GM12892 (cell line): ENCODE results near the gene RNF207.

Experiments
- DNase-seq: peaks from one replicate; pipeline ENCODE4 v3.0.0; 2011; ENCODE audit not compliant: insufficient read length
- FAIRE-seq: peaks from 2 replicates; lab custom pipeline; 2011; peaks lifted over from hg19 to GRCh38; lab: Jason Lieb, UNC
- POLR2A ChIP-seq: IDR thresholded peaks from 2 replicates; pipeline ENCODE4 v1.6.1; 2011; ENCODE audit warnings: low read depth, low read length, control low read depth
- POLR2AphosphoS5 ChIP-seq: IDR thresholded peaks from 2 replicates; pipeline ENCODE4 v1.6.1; 2011; ENCODE audit warnings: low read depth, low read length, control low read depth
- TAF1 ChIP-seq: IDR thresholded peaks from 2 replicates; pipeline ENCODE4 v1.6.1; 2011; ENCODE audit warnings: low read depth, mild to moderate bottlenecking, control low read depth, low read length, borderline replicate concordance

RNF207 gene

DNA sequence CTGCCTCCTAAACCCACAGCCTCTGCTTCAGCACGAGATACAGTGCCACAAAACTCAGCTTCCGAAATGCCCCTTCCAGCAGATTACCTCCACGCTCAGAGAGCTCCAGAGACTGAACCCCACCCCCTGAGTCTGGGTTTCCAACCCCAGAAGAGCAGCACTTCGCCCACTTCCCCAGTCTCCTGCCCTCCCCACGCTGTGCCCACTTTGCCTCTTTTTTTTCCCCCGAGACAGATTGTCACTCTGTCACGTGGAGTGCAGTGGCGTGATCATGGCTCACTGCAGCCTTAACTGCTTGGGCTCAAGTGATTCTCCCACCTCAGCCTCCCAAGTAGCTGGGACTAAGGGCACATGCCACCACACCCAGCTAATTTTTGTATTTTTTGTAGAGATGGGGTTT, 19.7 kb downstream of the RNF207 start:
- DNase-seq (no peak), FAIRE-seq (no peak)
- TF ChIP-seq POLR2AphosphoS5 = no peak
- TF ChIP-seq TAF1 = no peak
- TF ChIP-seq POLR2A = no peak

DNA sequence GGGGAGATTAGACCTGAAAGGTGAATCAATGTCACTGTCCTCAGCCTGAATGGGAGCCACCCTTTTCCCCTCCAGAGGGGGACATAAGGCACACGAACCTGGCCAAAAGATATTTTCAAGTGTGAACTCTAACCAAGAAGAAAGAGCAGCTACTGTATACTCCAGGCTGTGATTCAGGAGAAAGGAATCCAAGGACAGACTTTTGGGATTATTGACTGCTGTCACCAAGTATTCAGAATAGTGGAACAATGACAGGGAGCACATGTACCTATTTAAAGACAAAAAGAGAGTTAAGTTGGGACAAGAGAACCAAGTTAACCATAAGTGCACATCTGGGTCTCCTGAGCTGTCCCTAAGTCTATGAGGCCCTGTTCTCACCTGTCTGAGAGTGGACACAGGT, 27.5 kb downstream of the RNF207 start:
- DNase-seq (no peak), FAIRE-seq (no peak)

DNA sequence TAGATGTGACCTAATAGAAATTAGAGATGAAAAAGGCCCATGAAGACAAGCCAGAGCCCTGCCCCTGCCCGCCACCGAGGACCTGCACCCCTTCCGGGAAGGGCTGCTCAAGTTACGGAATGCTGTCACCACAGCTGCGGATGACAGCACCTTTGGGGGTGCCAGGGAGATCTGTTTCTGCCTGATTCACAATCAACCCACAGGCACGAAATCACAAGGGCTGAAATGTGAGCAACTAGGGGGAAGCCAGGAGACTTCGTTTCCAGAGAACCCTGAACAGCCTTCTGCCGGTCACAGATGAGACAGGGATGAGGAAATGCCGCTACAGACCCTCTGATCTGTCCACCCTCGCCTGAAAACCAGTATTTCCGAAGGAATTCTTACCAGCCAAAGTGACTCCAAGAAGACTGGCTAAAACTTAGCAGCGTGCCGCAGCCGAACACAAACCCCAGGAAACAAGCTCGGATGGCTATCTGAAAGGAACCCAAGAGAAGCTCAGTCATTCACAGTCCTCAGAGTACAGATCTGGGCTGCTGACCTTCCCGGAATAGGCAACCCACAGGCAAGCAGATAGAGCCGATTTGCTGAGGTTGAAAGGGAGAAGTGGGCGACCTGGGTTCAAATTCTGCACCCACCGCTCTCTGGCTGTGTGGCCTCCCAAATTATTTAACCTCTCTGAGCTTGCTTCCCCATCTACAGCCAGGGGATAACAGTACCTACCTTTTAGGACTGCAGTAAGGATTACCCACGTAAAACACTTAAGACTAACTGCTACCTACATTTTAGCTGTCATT, 28.8 kb downstream of the RNF207 start:
- no peak for DNase-seq
- FAIRE-seq = no peak
- TF ChIP-seq TAF1 = no peak
- TF ChIP-seq POLR2AphosphoS5 = no peak
- TF ChIP-seq POLR2A = no peak; the same call in 1 of the 2 replicates

More for the DNA sequence above, 27.5 kb downstream of the RNF207 start:
- TF ChIP-seq TAF1 (no peak), POLR2A (no peak), POLR2AphosphoS5 (no peak)

DNA sequence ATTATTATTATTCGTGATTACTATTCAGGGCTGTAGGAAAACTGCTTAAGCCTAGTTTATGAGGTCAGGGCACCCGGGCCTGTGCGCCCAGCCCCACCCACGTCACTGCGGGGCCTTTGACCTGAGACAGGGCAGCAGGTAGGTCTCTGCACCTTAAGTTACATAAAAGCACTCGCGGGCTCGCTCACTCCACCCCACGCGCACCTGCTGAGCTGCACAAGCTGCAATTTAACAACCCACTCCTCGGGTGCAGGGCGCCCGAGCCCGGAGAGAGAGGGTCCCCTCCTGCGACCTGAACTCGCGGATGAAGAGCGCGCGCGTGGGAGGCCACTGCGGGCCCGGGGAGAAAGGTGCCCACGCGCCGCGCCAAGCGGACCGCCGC, 29.4 kb downstream of the RNF207 start:
- DNase-seq = no peak
- TF ChIP-seq TAF1 (no peak), POLR2A (no peak), POLR2AphosphoS5 (no peak)
- no peak for FAIRE-seq

GRCh38 chr1:6237093-6237492, 31.2 kb downstream of the RNF207 start:
- FAIRE-seq (no peak), DNase-seq (no peak)
- no peak for TF ChIP-seq POLR2AphosphoS5
- TF ChIP-seq POLR2A = no peak
- TF ChIP-seq TAF1 = no peak

DNA sequence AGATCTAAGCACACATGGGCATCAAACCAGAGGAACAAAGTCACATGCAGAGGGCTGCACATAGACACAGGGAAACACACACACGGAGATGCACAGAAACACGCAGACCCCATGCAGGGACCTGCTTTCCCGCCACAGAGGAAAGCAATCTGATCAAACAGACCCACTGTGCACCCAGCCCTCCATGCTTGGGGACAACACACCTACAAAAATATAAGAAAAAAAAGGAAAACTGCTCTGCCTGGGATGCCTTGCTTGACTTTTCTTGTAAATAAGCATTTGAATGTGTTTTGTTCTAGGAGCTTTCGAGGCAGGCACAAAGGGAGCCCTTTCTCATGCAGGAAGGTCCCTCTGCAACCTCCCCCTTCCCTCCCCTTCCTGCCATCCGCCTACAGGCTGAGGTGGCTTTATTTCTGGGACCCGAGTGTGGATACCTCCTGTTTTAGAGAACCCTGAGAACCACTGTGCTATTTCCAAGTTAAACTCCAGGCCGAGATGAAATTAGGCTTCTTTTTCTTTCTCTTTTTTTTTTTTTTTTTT, 33.4 kb downstream of the RNF207 start:
- TF ChIP-seq POLR2A = no peak
- no peak for TF ChIP-seq POLR2AphosphoS5
- no peak for TF ChIP-seq TAF1
- FAIRE-seq (no peak), DNase-seq (no peak)

- FAIRE-seq = no peak
- TF ChIP-seq POLR2AphosphoS5 (no peak), POLR2A (no peak), TAF1 (no peak)
- DNase-seq = no peak
Observed at GRCh38 chr1:6239950-6240768, 34.2 kb downstream of the RNF207 start.

DNA sequence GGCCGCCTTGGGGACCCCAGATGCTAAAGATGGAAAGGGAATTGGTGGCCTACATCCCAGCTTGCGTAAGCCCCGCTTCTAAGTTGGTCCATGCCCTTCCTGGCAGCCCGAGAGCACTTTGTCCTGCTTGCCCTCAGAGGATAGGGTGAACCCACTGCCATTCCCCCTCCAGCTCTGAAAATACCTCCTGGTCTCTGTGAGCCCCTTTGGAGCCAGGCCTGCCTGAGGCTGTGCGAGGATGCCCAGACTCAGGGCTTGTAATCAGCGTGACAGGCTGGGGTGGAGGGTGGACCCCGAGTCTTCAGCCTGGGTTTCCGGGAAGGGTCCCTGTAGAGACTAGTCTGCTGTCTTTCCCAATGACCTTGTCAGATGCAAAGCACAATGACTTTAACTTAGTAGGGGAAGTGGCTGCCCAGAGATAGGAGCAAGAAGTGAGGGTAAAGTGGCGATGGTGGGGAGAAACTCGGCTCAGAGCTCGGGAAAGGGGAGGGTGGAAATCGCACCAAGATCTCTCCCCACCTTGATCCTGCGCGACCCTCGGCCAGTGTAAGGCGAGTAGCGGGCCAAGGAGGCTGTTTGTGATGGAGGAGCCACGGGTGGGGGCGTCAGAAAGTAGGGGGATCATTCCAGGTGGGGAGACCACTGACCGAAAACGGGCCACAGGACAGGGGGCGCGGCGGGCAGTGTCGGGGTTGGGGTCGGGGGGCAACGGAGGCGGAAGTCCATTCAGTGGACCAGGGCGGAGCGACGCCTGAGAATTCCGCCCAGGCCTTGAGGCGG, 35.4 kb downstream of the RNF207 start:
- no peak for DNase-seq
- no peak for TF ChIP-seq POLR2AphosphoS5
- no peak for TF ChIP-seq TAF1
- TF ChIP-seq POLR2A = no peak

GRCh38 chr1:6241887-6242740, 36.2 kb downstream of the RNF207 start:
- DNase-seq (no peak), FAIRE-seq (no peak)
- TF ChIP-seq TAF1 (no peak), POLR2A (no peak), POLR2AphosphoS5 (no peak)

More for the DNA sequence above, 35.4 kb downstream of the RNF207 start:
- FAIRE-seq = no peak
